ENCODE measurements around the gene RECK. TPM values are rescaled to one million over a fixed set of nuclear protein-coding genes. Genes with fewer than 3 reads are reported as not detected.

The RECK gene
- polyA plus RNA-seq, 6 donors from 2014 or later: 7.9 to 14.2 (median 11.2) TPM

DNA sequence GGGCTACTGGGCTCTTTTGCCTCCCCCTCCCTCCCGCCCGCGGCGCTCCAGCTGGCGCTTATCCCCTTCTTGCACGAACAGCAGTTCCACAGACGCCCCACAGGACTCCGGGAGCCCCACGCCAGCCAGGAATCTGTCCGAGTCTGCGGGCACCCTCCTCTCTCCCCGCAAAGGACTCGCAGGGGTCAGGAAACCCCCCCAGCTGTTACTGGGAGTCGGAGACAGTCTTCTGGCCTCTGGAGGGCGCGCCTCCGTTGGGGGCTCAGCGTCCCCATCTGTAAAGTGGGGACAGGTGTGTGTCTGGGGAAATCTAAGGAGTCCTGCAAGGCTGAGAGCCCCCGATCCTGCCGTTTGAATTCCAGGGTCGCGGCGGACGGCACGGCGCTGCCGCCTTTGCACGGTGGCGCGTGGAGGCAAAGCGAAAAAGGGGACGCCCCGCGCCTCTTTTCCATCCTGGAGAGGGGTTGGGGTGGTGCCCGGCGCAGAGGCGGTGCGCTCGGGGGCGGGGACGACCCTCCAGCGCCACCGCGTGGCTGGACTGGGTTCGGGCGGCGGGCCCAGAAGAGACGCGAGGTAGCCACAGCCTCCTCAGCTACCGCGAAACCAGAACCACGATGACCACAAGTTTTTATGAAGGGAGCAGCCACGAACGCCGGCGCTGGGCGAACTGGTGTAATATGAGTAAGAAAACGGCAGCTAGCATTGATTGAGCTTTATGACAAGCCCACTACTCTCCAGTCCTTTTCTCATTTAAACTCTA is 129.6 kb downstream of the RECK start:
- Mint-ChIP-seq H3K9me3 (no peaks in the 10 kb centered on the region), H3K27ac (peak overlapping the region in 3 of 6 donors; percentile 15 to 62 (median 51)), H3K4me3 (peak overlapping the region; percentile 7 to 90 (median 72)), H3K36me3 (no peaks in the 10 kb centered on the region), H3K4me1 (peaks cover 0 to 7% (median 6%) of the 10 kb centered on the region in 3 donors), H3K27me3 (peaks cover 9 to 16% (median 13%) of the 10 kb centered on the region in 3 donors)
- DNase-seq (peak; percentile 79), ATAC-seq (ENCODE audit: low read depth in 2 of 2) (peak; percentile 95 to 97)

DNA sequence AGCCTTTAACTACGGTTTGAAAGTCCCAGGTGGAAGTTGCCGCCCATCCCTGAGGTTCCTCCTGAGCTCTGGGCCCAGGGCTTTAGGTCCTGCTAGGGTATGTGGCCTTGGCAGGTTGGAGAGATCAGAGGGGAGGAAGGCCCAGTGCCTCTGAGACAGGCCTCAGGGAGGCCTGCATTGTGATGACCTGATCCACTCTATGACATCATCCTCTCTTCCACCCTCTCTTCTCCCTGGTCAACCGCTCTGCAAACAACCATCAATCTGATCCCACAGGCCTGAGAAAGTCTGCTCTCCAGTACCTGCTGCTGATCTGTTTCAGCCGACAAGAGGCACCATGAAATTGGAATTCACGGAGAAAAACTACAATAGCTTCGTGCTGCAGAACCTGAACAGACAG is 132.5 kb downstream of the RECK start, which contains the start of gene CCIN:
Gene CCIN, plus strand, starts transcription at position 223 of the 400 bp plus-strand sequence. Its CDS starts 115 bp downstream, at position 338.
- Mint-ChIP-seq H3K9me3 (no peaks in the 10 kb centered on the region), H3K36me3 (no peaks in the 10 kb centered on the region), H3K27ac (no peak within 1 kb of the TSS), H3K4me1 (peaks cover 0 to 7% (median 6%) of the 10 kb centered on the region in 3 donors), H3K27me3 (peaks cover 9 to 18% (median 17%) of the 10 kb centered on the region in 3 donors), H3K4me3 (peak within 1 kb of the TSS in 1 of 8 donors; percentile 50)
- ATAC-seq (ENCODE audit: low read depth in 2 of 2) (no peak), DNase-seq (no peak)

DNA sequence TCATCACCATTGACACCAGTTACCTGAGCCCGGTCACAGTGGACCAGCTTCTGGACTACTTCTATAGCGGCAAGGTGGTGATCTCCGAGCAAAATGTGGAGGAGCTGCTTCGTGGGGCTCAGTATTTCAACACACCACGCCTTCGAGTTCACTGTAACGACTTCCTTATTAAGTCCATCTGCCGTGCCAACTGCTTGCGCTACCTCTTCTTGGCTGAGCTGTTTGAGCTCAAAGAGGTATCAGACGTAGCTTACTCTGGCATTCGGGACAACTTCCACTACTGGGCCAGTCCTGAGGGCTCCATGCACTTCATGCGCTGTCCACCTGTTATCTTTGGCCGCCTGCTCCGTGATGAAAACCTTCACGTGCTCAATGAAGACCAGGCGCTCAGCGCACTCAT is 133.0 kb downstream of the RECK start:
- peaks cover 9 to 18% (median 17%) of the 10 kb centered on the region in 3 donors for H3K27me3 Mint-ChIP-seq
- H3K27ac Mint-ChIP-seq: no peak overlapping the region

GRCh38 chr9:36170531-36170930 is 133.8 kb downstream of the RECK start:
- ATAC-seq (ENCODE audit: low read depth in 2 of 2): no peak
- no peaks in the 10 kb centered on the region for H3K36me3 Mint-ChIP-seq
- no peak for DNase-seq
- peaks cover 13 to 23% (median 18%) of the 10 kb centered on the region in 3 donors for H3K27me3 Mint-ChIP-seq
- H3K4me1 Mint-ChIP-seq: peaks cover 0 to 6% (median 5%) of the 10 kb centered on the region in 3 donors
- H3K27ac Mint-ChIP-seq: no peak overlapping the region
- no peaks in the 10 kb centered on the region for H3K9me3 Mint-ChIP-seq
- no peak overlapping the region for H3K4me3 Mint-ChIP-seq

More for the DNA sequence above, 133.0 kb downstream of the RECK start:
- no peak for ATAC-seq (ENCODE audit: low read depth in 2 of 2)
- H3K9me3 Mint-ChIP-seq: no peaks in the 10 kb centered on the region
- DNase-seq: no peak
- H3K36me3 Mint-ChIP-seq: no peaks in the 10 kb centered on the region
- H3K4me1 Mint-ChIP-seq: peaks cover 0 to 7% (median 6%) of the 10 kb centered on the region in 3 donors
- no peak overlapping the region for H3K4me3 Mint-ChIP-seq

GRCh38 chr9:36173861-36174260 is 137.1 kb downstream of the RECK start:
- no peaks in the 10 kb centered on the region for H3K36me3 Mint-ChIP-seq
- H3K4me3 Mint-ChIP-seq: no peak overlapping the region
- no peak overlapping the region for H3K27ac Mint-ChIP-seq
- DNase-seq: no peak
- H3K4me1 Mint-ChIP-seq: no peaks in the 10 kb centered on the region
- peaks cover 13 to 31% (median 29%) of the 10 kb centered on the region in 3 donors for H3K27me3 Mint-ChIP-seq
- no peaks in the 10 kb centered on the region for H3K9me3 Mint-ChIP-seq
- no peak for ATAC-seq (ENCODE audit: low read depth in 2 of 2)

Other genes starting within 250 kb of the RECK start
- 1 to 10 TPM in 1 of 6 donors, under 1 TPM in 2, not detected in 3; 0.70 to 1.4 (median 0.72) TPM for gene NPR2, start 245.3 kb upstream of the RECK start, polyA plus RNA-seq (ENCODE audit: low read depth in 6 of 6)
- 1 to 10 TPM in 5 of 6 donors, not detected in 1; 1.2 to 1.7 (median 1.5) TPM for gene SPAG8, start 224.7 kb upstream of the RECK start, polyA plus RNA-seq (ENCODE audit: low read depth in 6 of 6)
- 100 to 1,000 TPM in 1 of 6 donors, 10 to 100 TPM in 5; 69.4 to 109 (median 79.0) TPM for gene HINT2, start 221.9 kb upstream of the RECK start, polyA plus RNA-seq (ENCODE audit: low read depth in 6 of 6)
- gene FAM221B, start 208.2 kb upstream of the RECK start, polyA plus RNA-seq (ENCODE audit: low read depth in 6 of 6): not detected
- gene TMEM8B, start 207.7 kb upstream of the RECK start, polyA plus RNA-seq (ENCODE audit: low read depth in 6 of 6): 1 to 10 TPM; 1.7 to 3.3 (median 2.3) TPM
- not detected for gene OR13J1, start 166.5 kb upstream of the RECK start, polyA plus RNA-seq (ENCODE audit: low read depth in 6 of 6)
- not detected for gene HRCT1, start 130.7 kb upstream of the RECK start, polyA plus RNA-seq (ENCODE audit: low read depth in 6 of 6)
- gene SPAAR, start 127.4 kb upstream of the RECK start, polyA plus RNA-seq (ENCODE audit: low read depth in 6 of 6): not detected
- gene OR2S2, start 78.8 kb upstream of the RECK start, polyA plus RNA-seq (ENCODE audit: low read depth in 6 of 6): not detected
- gene GLIPR2, start 99.8 kb downstream of the RECK start, polyA plus RNA-seq (ENCODE audit: low read depth in 6 of 6): 10 to 100 TPM; 32.7 to 49.7 (median 48.2) TPM
- gene CCIN, start 132.5 kb downstream of the RECK start, polyA plus RNA-seq (ENCODE audit: low read depth in 6 of 6): under 1 TPM in 1 of 6 donors, not detected in 5; 0.17 TPM
- 10 to 100 TPM; 55.3 to 98.1 (median 86.9) TPM for gene CLTA, start 154.0 kb downstream of the RECK start, polyA plus RNA-seq (ENCODE audit: low read depth in 6 of 6)
- 10 to 100 TPM in 1 of 6 donors, 1 to 10 TPM in 5; 4.9 to 10.4 (median 8.7) TPM for gene GNE, start 221.5 kb downstream of the RECK start, polyA plus RNA-seq (ENCODE audit: low read depth in 6 of 6)

Data from naive B cell (primary cell).